Measurements from ENCODE around the gene TMEM14A. TPM values are rescaled to one million over a fixed set of nuclear protein-coding genes. Genes with fewer than 3 reads are reported as not detected.
"Not testable (repeated sequence)": the region's sequence is repeated elsewhere in the genome, so short reads cannot be mapped to it uniquely, and the experiment has no call there.

The TMEM14A gene
- total and polyA plus RNA-seq, 8 donors = 12.4 to 29.6 (median 17.3) TPM

- no peak for TF ChIP-seq CTCF (IDR thresholded peaks at IDR 0.05)
- Histone ChIP-seq H3K4me3 (no peak overlapping the region), H3K9me3 (no peaks in the 10 kb centered on the region), H3K27ac (no peak overlapping the region), H3K27me3 (no peaks in the 10 kb centered on the region), H3K36me3 (no peaks in the 10 kb centered on the region), H3K4me1 (no peaks in the 10 kb centered on the region)
- WGBS, 2 donors = 96 to 98% methylated on average over 2 of the region's 2 CpGs
- FAIRE-seq (no peak), DNase-seq (no peak), ATAC-seq (no peak)
- intact Hi-C loops (cut with DNase I) = no loop called here
Measured at GRCh38 chr6:52694404-52694803, 23.5 kb downstream of the TMEM14A start.

- FAIRE-seq (no peak), DNase-seq (no peak), ATAC-seq (no peak)
- Histone ChIP-seq H3K4me3 (no peak overlapping the region), H3K36me3 (no peaks in the 10 kb centered on the region), H3K9me3 (no peaks in the 10 kb centered on the region), H3K27ac (no peak overlapping the region), H3K4me1 (no peaks in the 10 kb centered on the region), H3K27me3 (no peaks in the 10 kb centered on the region)
- TF ChIP-seq CTCF (IDR thresholded peaks at IDR 0.05) = no peak
- intact Hi-C loops (cut with DNase I) = no loop called here
- WGBS, 2 donors = 72% methylated on average over 4 of the region's 4 CpGs
Measured at GRCh38 chr6:52696418-52696817, 25.5 kb downstream of the TMEM14A start.

- intact Hi-C loops (cut with DNase I) = no loop called here
- DNase-seq (no peak), FAIRE-seq (no peak), ATAC-seq (no peak)
- Histone ChIP-seq H3K9me3 (no peaks in the 10 kb centered on the region), H3K4me1 (no peaks in the 10 kb centered on the region), H3K27me3 (no peaks in the 10 kb centered on the region), H3K36me3 (no peaks in the 10 kb centered on the region), H3K4me3 (no peak overlapping the region), H3K27ac (no peak overlapping the region)
- TF ChIP-seq CTCF (IDR thresholded peaks at IDR 0.05) = no peak
- 94 to 96% methylated on average over 2 of the region's 2 CpGs for WGBS, 2 donors
Measured at GRCh38 chr6:52697903-52698302, 27.0 kb downstream of the TMEM14A start.

GRCh38 chr6:52704060-52704459, 33.1 kb downstream of the TMEM14A start:
- DNase-seq = no peak
- H3K27ac ChIP-seq = no peak overlapping the region
- no peaks in the 10 kb centered on the region for H3K9me3 ChIP-seq
- TF ChIP-seq CTCF (IDR thresholded peaks at IDR 0.05) = no peak
- no peaks in the 10 kb centered on the region for H3K4me1 ChIP-seq
- no peaks in the 10 kb centered on the region for H3K36me3 ChIP-seq
- intact Hi-C loops (cut with DNase I) = no loop called here
- no peak overlapping the region for H3K4me3 ChIP-seq
- no peak for ATAC-seq
- no peaks in the 10 kb centered on the region for H3K27me3 ChIP-seq
- FAIRE-seq = no peak

- H3K27me3 ChIP-seq; ATAC-seq; intact Hi-C loops (cut with DNase I); DNase-seq; H3K27ac ChIP-seq; FAIRE-seq; H3K36me3 ChIP-seq; H3K4me3 ChIP-seq; H3K9me3 ChIP-seq; H3K4me1 ChIP-seq: not testable (repeated sequence)
- WGBS, 2 donors = 91 to 92% methylated on average over 6 of the region's 6 CpGs
Measured at GRCh38 chr6:52704781-52705502, 34.0 kb downstream of the TMEM14A start.
